Suprapubic skin (tissue), 3 donors: Measurements from ENCODE around the gene ACOD1.

ENCODE experiments used
- EP300 ChIP-seq: sonication (generic); formaldehyde crosslinking; IDR thresholded peaks from one replicate; pipeline ENCODE4 v1.6.1; 2017; ENCODE audit warnings: antibody characterized with exemption
- TF ChIP-seq, protein P1 (sequence below), 2 donors: fragments of 200-600 bp in 1 of 2; fragments of 450-650 bp in 1 of 2; sonication (generic) in 1 of 2; IDR thresholded peaks; one replicate each; pipeline ENCODE4 v1.5.1; 2016 to 2019; ENCODE audit warnings: antibody characterized with exemption in 2 of 2, mild to moderate bottlenecking in 1 of 2, moderate library complexity in 1 of 2

DNA sequence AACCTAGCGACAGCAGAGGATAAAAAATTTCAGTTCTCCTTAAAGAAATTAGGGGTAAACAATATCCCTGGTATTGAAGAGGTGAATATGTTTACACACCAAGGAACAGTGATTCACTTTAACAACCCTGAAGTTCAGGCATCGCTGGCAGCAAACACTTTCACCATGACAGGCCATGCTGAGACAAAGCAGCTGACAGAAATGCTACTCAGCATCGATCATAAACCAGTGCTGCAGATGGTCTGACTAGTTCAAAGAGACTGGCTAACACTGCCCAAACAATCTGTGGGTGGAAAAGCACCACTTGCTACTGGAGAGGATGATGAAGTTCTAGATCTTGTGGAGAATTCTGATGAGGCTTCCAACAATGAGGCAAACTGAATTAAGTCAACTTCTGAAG is 19.9 kb upstream of the ACOD1 start:
- TF ChIP-seq, protein P1, sequence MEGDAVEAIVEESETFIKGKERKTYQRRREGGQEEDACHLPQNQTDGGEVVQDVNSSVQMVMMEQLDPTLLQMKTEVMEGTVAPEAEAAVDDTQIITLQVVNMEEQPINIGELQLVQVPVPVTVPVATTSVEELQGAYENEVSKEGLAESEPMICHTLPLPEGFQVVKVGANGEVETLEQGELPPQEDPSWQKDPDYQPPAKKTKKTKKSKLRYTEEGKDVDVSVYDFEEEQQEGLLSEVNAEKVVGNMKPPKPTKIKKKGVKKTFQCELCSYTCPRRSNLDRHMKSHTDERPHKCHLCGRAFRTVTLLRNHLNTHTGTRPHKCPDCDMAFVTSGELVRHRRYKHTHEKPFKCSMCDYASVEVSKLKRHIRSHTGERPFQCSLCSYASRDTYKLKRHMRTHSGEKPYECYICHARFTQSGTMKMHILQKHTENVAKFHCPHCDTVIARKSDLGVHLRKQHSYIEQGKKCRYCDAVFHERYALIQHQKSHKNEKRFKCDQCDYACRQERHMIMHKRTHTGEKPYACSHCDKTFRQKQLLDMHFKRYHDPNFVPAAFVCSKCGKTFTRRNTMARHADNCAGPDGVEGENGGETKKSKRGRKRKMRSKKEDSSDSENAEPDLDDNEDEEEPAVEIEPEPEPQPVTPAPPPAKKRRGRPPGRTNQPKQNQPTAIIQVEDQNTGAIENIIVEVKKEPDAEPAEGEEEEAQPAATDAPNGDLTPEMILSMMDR (IDR thresholded peaks at IDR 0.05): no peak
- no peak for TF ChIP-seq EP300
